ENCODE measurements around the gene COX18.

The COX18 gene

GRCh38 chr4:73099143-73099542, 29.6 kb upstream of the COX18 start:
- Histone ChIP-seq H3K9me3 (ENCODE audit: control insufficient read depth, low read length) (no peaks in the 10 kb centered on the region), H3K36me3 (ENCODE audit: control insufficient read depth, insufficient read depth, low read length) (no peaks in the 10 kb centered on the region), H3K27ac (no peak overlapping the region), H3K27me3 (ENCODE audit: control insufficient read depth, insufficient read depth, low read length) (no peaks in the 10 kb centered on the region), H2AFZ (no peak overlapping the region), H3K79me2 (no peaks in the 10 kb centered on the region), H3K4me1 (no peaks in the 10 kb centered on the region), H3K9ac (no peak overlapping the region), H3K4me3 (ENCODE audit: low read depth, low read length) (no peak overlapping the region), H3K4me2 (ENCODE audit: low read length) (no peak overlapping the region)
- no peak for TF ChIP-seq CTCF (IDR thresholded peaks at IDR 0.05)

GRCh38 chr4:73098713-73099112, 29.2 kb upstream of the COX18 start:
- Histone ChIP-seq H3K9ac (no peak overlapping the region), H3K4me3 (ENCODE audit: low read depth, low read length) (no peak overlapping the region), H3K79me2 (no peaks in the 10 kb centered on the region), H3K36me3 (ENCODE audit: control insufficient read depth, insufficient read depth, low read length) (no peaks in the 10 kb centered on the region), H3K9me3 (ENCODE audit: control insufficient read depth, low read length) (no peaks in the 10 kb centered on the region), H3K4me1 (no peaks in the 10 kb centered on the region), H3K27me3 (ENCODE audit: control insufficient read depth, insufficient read depth, low read length) (no peaks in the 10 kb centered on the region), H3K4me2 (ENCODE audit: low read length) (no peak overlapping the region), H2AFZ (no peak overlapping the region), H3K27ac (no peak overlapping the region)
- no peak for TF ChIP-seq CTCF (IDR thresholded peaks at IDR 0.05)

GRCh38 chr4:73098016-73098415, 28.5 kb upstream of the COX18 start:
- no peak overlapping the region for H3K4me2 ChIP-seq (ENCODE audit: low read length)
- H3K79me2 ChIP-seq = no peaks in the 10 kb centered on the region
- no peaks in the 10 kb centered on the region for H3K27me3 ChIP-seq (ENCODE audit: control insufficient read depth, insufficient read depth, low read length)
- no peak overlapping the region for H3K9ac ChIP-seq
- no peak overlapping the region for H3K4me3 ChIP-seq (ENCODE audit: low read depth, low read length)
- H2AFZ ChIP-seq = no peak overlapping the region
- H3K36me3 ChIP-seq (ENCODE audit: control insufficient read depth, insufficient read depth, low read length) = no peaks in the 10 kb centered on the region
- no peak for TF ChIP-seq CTCF (IDR thresholded peaks at IDR 0.05)
- H3K9me3 ChIP-seq (ENCODE audit: control insufficient read depth, low read length) = no peaks in the 10 kb centered on the region
- no peak overlapping the region for H3K27ac ChIP-seq
- no peaks in the 10 kb centered on the region for H3K4me1 ChIP-seq

GRCh38 chr4:73092868-73093267, 23.4 kb upstream of the COX18 start:
- Histone ChIP-seq H3K27me3 (ENCODE audit: control insufficient read depth, insufficient read depth, low read length) (no peaks in the 10 kb centered on the region), H3K79me2 (no peaks in the 10 kb centered on the region), H3K4me3 (ENCODE audit: low read depth, low read length) (no peak overlapping the region), H3K9ac (no peak overlapping the region), H3K36me3 (ENCODE audit: control insufficient read depth, insufficient read depth, low read length) (no peaks in the 10 kb centered on the region), H3K9me3 (ENCODE audit: control insufficient read depth, low read length) (no peaks in the 10 kb centered on the region), H2AFZ (no peak overlapping the region), H3K4me2 (ENCODE audit: low read length) (no peak overlapping the region), H3K4me1 (no peaks in the 10 kb centered on the region), H3K27ac (no peak overlapping the region)
- no peak for TF ChIP-seq CTCF (IDR thresholded peaks at IDR 0.05)

GRCh38 chr4:73090738-73091137, 21.2 kb upstream of the COX18 start:
- H3K9ac ChIP-seq = no peak overlapping the region
- H3K27me3 ChIP-seq (ENCODE audit: control insufficient read depth, insufficient read depth, low read length) = no peaks in the 10 kb centered on the region
- no peak overlapping the region for H3K4me2 ChIP-seq (ENCODE audit: low read length)
- H3K4me3 ChIP-seq (ENCODE audit: low read depth, low read length) = no peak overlapping the region
- H2AFZ ChIP-seq = no peak overlapping the region
- no peaks in the 10 kb centered on the region for H3K4me1 ChIP-seq
- no peak overlapping the region for H3K27ac ChIP-seq
- peaks cover 3% of the 10 kb centered on the region for H3K79me2 ChIP-seq
- no peaks in the 10 kb centered on the region for H3K36me3 ChIP-seq (ENCODE audit: control insufficient read depth, insufficient read depth, low read length)
- no peaks in the 10 kb centered on the region for H3K9me3 ChIP-seq (ENCODE audit: control insufficient read depth, low read length)
- no peak for TF ChIP-seq CTCF (IDR thresholded peaks at IDR 0.05)

Measured in parathyroid adenoma (tissue), 2 donors.